Stimulated activated CD4-positive, alpha-beta T cell treated with anti-CD3 and anti-CD28 coated beads, Interleukin-2, amount 100 ng/mL, for 24 hours (primary cell): Measurements from ENCODE around the gene TARS1.

Source experiments
- DNase-seq, 2 donors: peaks; one replicate each; pipeline ENCODE4 v3.0.0-alpha.2; 2020

TARS1 gene

GRCh38 chr5:33440482-33441240, at the start of gene TARS1:
TARS1 (plus strand) TSS chr5:33440965; CDS start chr5:33441087, 122 bp downstream.
- DNase-seq, result peak; percentile 94 to 95

- DNase-seq, result no peak
Measured at GRCh38 chr5:33398501-33398900, 42.3 kb upstream of the TARS1 start.

GRCh38 chr5:33400675-33401074, 40.1 kb upstream of the TARS1 start:
- no peak for DNase-seq

GRCh38 chr5:33401482-33402390, 39.0 kb upstream of the TARS1 start:
- no peak for DNase-seq

GRCh38 chr5:33403187-33403586, 37.6 kb upstream of the TARS1 start:
- no peak for DNase-seq

- no peak for DNase-seq
Measured at GRCh38 chr5:33408816-33409215, 31.9 kb upstream of the TARS1 start.

GRCh38 chr5:33409435-33410170, 31.2 kb upstream of the TARS1 start:
- DNase-seq, result no peak

GRCh38 chr5:33410221-33410620, 30.5 kb upstream of the TARS1 start:
- DNase-seq, result no peak

GRCh38 chr5:33411498-33411897, 29.3 kb upstream of the TARS1 start:
- DNase-seq, result no peak

- no peak for DNase-seq
Measured at GRCh38 chr5:33415811-33416354, 24.9 kb upstream of the TARS1 start.

- no peak for DNase-seq
Measured at GRCh38 chr5:33417632-33418031, 23.1 kb upstream of the TARS1 start.

GRCh38 chr5:33420946-33421345, 19.8 kb upstream of the TARS1 start:
- DNase-seq, result no peak

GRCh38 chr5:33422191-33422590, 18.6 kb upstream of the TARS1 start:
- DNase-seq, result no peak

- no peak for DNase-seq
Measured at GRCh38 chr5:33423018-33423630, 17.6 kb upstream of the TARS1 start.

GRCh38 chr5:33425314-33425713, 15.5 kb upstream of the TARS1 start:
- DNase-seq, result no peak

GRCh38 chr5:33430983-33431382, 9.8 kb upstream of the TARS1 start:
- no peak for DNase-seq

GRCh38 chr5:33432656-33433055, 8.1 kb upstream of the TARS1 start:
- no peak for DNase-seq

- DNase-seq, result no peak
Measured at GRCh38 chr5:33433303-33434240, 7.2 kb upstream of the TARS1 start.

- DNase-seq, result peak; percentile 58 to 64
Measured at GRCh38 chr5:33435893-33436490, 4.8 kb upstream of the TARS1 start.

- no peak for DNase-seq
Measured at GRCh38 chr5:33438996-33439395, 1.8 kb upstream of the TARS1 start.
